ENCODE data around the gene NCKAP5L. TPM values are rescaled to one million over a fixed set of nuclear protein-coding genes. Genes with fewer than 3 reads are reported as not detected.

Gene NCKAP5L
- polyA plus RNA-seq, 1 donor from 2014 or later = 2.5 TPM

DNA sequence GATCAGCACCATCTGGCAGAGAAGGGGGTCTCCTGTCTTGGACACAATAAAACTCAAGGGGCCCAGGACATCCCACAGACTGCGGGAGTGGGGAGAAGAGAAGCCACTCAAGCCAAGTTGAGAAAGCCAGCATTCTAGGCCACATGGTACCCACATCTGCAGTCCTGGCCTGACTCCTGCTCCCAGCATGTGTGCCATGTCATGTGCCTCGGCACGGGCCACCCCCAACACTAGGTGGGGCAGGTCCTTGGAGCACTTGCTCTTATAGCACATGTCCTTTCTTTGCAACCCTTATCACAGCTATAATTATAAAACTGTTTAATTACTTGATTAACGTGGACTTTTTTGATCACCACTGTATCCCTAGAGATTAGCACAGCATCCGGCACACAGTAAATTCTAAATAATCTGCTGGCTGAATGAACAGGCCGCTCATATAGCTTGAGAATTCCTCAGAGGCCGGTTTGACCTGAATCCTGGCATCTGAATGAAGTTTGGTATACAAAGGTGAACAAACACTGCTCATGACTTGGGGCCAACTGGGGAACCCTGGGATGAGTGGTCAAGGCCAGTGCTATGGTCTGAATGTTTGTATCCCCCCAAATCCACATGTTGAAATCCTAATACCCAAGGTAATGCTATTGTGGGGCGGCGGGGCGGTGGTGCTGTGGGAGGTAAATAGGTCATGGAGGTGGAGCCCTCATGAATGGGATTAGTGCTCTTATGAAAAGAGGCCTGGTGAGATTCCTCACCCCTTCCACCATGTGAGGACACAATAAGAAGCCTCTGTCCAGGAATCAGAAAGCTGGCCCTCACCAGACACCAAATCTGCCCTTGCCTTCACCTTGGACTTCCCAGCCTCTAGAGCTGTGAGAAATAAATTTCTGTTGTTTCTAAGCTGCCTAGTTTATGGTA, 6.6 kb downstream of the NCKAP5L start:
- Mint-ChIP-seq H3K9me3 (no peaks in the 10 kb centered on the region), H3K36me3 (peaks cover 1% of the 10 kb centered on the region), H3K27ac (peak overlapping the region in 1 of 3 donors; percentile 94), H3K27me3 (no peaks in the 10 kb centered on the region), H3K4me3 (no peak overlapping the region), H3K4me1 (peaks cover 18 to 23% (median 21%) of the 10 kb centered on the region in 3 donors)

DNA sequence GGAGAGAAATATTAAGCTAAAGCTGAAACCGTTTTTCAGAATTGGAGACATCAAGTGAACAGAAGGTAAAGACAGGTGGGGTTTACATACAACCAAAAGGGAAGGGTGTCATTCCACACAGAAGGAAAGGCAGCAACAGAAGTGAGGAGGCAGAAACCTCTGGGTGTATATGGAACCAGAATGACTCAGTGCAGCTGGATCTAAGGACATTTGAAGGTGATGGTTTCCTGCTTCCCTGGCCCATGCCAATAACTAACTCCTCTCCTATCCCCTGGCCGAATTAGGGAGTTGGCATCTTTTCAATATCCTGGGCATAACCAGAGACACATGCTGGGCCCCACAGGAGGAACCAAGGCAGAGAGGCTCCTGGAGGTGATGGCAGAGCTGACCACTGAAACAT, 8.4 kb downstream of the NCKAP5L start:
- no peaks in the 10 kb centered on the region for H3K9me3 Mint-ChIP-seq
- peak overlapping the region in 1 of 4 donors; percentile 1 for H3K4me3 Mint-ChIP-seq
- no peaks in the 10 kb centered on the region for H3K27me3 Mint-ChIP-seq
- peak overlapping the region in 1 of 3 donors; percentile 47 for H3K27ac Mint-ChIP-seq
- H3K36me3 Mint-ChIP-seq = peaks cover 4% of the 10 kb centered on the region
- peaks cover 13 to 18% (median 18%) of the 10 kb centered on the region in 3 donors for H3K4me1 Mint-ChIP-seq

GRCh38 chr12:49818241-49818895, 9.8 kb downstream of the NCKAP5L start:
- peaks cover 13 to 16% (median 13%) of the 10 kb centered on the region in 3 donors for H3K4me1 Mint-ChIP-seq
- H3K9me3 Mint-ChIP-seq = no peaks in the 10 kb centered on the region
- no peak overlapping the region for H3K4me3 Mint-ChIP-seq
- H3K36me3 Mint-ChIP-seq = peaks cover 6% of the 10 kb centered on the region
- H3K27ac Mint-ChIP-seq = peak overlapping the region in 1 of 3 donors; percentile 59
- no peaks in the 10 kb centered on the region for H3K27me3 Mint-ChIP-seq

GRCh38 chr12:49813131-49813530, 15.1 kb downstream of the NCKAP5L start:
- H3K4me3 Mint-ChIP-seq = no peak overlapping the region
- H3K4me1 Mint-ChIP-seq = peaks cover 14 to 21% (median 20%) of the 10 kb centered on the region in 3 donors
- no peaks in the 10 kb centered on the region for H3K9me3 Mint-ChIP-seq
- peaks cover 6% of the 10 kb centered on the region for H3K36me3 Mint-ChIP-seq
- no peak overlapping the region for H3K27ac Mint-ChIP-seq
- no peaks in the 10 kb centered on the region for H3K27me3 Mint-ChIP-seq

DNA sequence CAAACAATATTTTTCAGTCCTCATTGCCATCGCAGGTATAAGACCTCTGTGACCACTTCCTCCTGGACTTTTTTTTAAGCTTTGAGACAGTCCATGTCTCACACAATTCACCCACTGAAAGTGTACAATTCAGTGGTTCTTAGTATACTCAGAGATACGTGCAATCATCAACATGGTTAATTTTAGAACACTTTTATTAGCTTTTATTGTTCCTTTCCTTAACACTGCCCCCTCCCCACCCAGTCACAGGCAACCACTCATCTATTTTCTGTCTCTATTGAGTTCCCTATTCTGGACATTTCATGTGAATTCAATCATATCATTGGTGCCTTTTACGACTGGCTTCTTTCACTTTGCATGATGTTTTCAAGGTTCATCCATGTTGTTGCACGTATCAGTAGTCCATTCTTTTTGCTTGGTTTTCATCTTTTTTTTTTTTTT, 16.2 kb downstream of the NCKAP5L start:
- Mint-ChIP-seq H3K27me3 (no peaks in the 10 kb centered on the region), H3K9me3 (no peaks in the 10 kb centered on the region), H3K4me1 (peaks cover 14 to 21% (median 20%) of the 10 kb centered on the region in 3 donors), H3K27ac (no peak overlapping the region), H3K36me3 (peaks cover 6% of the 10 kb centered on the region), H3K4me3 (peak overlapping the region in 3 of 4 donors; percentile 56 to 78 (median 62))

- H3K4me3 Mint-ChIP-seq = peak overlapping the region in 1 of 4 donors; percentile 23
- peaks cover 14 to 21% (median 16%) of the 10 kb centered on the region in 3 donors for H3K4me1 Mint-ChIP-seq
- H3K27me3 Mint-ChIP-seq = no peaks in the 10 kb centered on the region
- peaks cover 6% of the 10 kb centered on the region for H3K36me3 Mint-ChIP-seq
- no peaks in the 10 kb centered on the region for H3K9me3 Mint-ChIP-seq
- H3K27ac Mint-ChIP-seq = no peak overlapping the region
Observed at GRCh38 chr12:49811136-49811535, 17.1 kb downstream of the NCKAP5L start.

- Mint-ChIP-seq H3K27me3 (no peaks in the 10 kb centered on the region), H3K4me1 (peaks cover 9 to 18% (median 14%) of the 10 kb centered on the region in 3 donors), H3K9me3 (no peaks in the 10 kb centered on the region), H3K4me3 (no peak overlapping the region), H3K27ac (peak overlapping the region in 1 of 3 donors; percentile 62), H3K36me3 (peaks cover 5% of the 10 kb centered on the region)
Observed at GRCh38 chr12:49809906-49810389, 18.3 kb downstream of the NCKAP5L start.

DNA sequence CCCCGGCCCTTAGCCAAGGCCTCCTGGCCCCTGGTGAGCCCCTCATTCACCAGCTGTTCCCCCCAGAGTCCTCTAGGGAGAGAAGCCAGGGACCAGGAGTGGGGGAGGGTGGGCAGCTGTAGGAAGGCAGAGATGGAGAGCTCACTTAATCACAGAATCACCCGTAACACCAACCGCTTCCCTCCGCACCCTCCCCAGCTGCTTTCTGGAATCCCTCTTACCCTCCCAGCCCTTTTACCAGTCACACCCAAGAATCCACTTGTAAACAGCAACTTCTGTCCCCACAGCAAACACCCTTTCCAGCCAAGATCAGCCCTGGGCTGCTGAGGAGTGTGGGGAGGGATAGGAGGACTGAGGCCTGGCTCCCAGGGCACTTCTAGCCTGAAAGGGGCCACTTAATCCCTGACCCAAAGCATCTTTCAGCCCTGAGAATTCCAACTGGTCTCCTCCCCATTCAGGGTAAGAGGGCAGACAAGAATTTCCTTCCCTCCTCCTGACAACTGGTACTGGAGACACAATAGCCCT, 18.8 kb downstream of the NCKAP5L start:
- H3K4me1 Mint-ChIP-seq = peaks cover 9 to 18% (median 14%) of the 10 kb centered on the region in 3 donors
- peak overlapping the region in 1 of 3 donors; percentile 62 for H3K27ac Mint-ChIP-seq
- peaks cover 5% of the 10 kb centered on the region for H3K36me3 Mint-ChIP-seq
- no peaks in the 10 kb centered on the region for H3K27me3 Mint-ChIP-seq
- H3K4me3 Mint-ChIP-seq = no peak overlapping the region
- no peaks in the 10 kb centered on the region for H3K9me3 Mint-ChIP-seq

DNA sequence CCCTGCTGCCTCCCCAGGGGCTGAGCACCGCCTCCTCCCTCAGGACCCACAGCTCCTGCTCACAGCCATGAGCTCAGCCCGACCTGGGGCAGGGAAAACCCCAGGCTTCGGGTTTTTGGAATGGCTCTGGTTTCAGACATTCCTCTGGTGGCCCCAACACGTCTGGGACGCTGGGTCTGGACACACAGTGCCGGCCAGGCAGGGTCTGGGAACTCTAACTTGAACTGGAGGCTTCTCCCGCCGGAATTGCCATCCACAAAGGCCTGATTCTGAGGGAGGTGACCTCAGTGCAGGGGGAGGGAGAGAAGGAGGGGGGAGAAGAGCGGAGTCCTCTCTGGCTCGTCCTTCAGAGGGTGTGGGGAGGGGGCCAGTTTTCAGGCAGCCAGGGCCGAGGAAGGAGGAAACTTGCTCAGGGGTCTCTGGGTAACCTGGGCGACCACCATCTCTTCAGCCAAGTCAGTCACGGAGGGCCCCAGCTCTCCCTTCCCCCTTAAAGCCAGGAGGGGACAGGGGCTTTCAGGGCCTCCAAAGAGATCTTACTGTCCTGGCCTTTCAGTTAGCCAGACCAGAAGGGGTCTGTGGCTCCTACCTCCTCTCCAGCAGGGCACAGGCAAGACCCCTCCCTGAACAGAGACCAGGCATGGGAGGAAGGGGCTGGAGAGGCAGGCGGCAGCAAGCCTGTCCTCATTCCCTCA, 19.4 kb downstream of the NCKAP5L start:
- peaks cover 9 to 18% (median 14%) of the 10 kb centered on the region in 3 donors for H3K4me1 Mint-ChIP-seq
- H3K9me3 Mint-ChIP-seq = no peaks in the 10 kb centered on the region
- H3K4me3 Mint-ChIP-seq = no peak overlapping the region
- H3K27ac Mint-ChIP-seq = no peak overlapping the region
- H3K27me3 Mint-ChIP-seq = no peaks in the 10 kb centered on the region
- peaks cover 3% of the 10 kb centered on the region for H3K36me3 Mint-ChIP-seq

DNA sequence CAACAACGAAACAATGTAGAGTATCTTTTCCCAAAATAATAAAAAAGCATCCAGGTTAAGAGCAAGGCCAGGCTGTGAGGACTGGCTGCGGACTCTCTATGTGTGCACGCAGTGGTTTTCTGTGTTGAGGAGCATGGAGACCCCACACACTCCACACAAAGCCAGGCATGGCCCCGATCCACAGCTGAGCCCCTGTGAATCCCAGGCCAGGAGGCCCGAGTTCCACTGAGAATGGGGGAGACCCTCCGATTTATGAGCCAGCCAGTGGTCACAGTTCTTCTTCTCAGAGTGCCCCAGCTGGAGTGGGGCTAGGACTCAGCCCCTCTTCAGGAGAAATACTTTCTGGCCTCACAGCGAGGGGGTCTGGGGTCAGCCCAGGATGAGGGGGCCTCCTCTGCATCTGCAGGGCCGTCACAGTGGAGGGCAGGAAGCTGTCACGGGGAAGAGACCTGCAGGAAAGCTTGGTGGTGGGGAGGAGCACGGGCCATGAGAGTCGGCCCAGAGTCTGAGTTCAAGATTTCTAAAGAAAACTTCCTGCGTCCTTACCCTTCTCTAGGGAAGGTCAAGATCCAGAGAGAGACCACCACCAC, 20.1 kb downstream of the NCKAP5L start:
- Mint-ChIP-seq H3K4me3 (no peak overlapping the region), H3K27ac (peak overlapping the region in 1 of 3 donors; percentile 76), H3K27me3 (no peaks in the 10 kb centered on the region), H3K36me3 (peaks cover 3% of the 10 kb centered on the region), H3K4me1 (peaks cover 9 to 16% (median 12%) of the 10 kb centered on the region in 3 donors), H3K9me3 (no peaks in the 10 kb centered on the region)

DNA sequence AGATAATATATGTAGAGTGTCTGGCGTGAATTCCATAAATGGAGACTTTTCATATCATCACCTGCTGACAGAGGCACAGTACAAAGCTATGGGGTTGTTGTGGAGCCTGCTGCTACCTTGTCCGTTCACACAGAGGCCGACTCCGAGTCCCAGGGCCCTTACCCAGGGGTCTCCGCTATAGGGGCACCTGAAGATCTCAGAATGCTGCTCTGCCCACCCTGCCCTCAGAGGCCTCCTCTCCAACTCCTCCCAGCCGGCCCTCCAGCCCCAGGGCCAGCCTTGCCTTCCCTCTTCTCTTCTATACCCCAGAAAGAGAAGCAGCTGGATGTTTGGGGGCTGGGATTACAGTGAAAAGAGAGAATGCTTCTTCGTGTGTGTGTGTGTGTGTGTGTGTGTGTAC, 21.3 kb downstream of the NCKAP5L start:
- H3K36me3 Mint-ChIP-seq = peaks cover 3% of the 10 kb centered on the region
- H3K27me3 Mint-ChIP-seq = no peaks in the 10 kb centered on the region
- H3K9me3 Mint-ChIP-seq = no peaks in the 10 kb centered on the region
- H3K27ac Mint-ChIP-seq = no peak overlapping the region
- H3K4me3 Mint-ChIP-seq = no peak overlapping the region
- peaks cover 5 to 7% (median 5%) of the 10 kb centered on the region in 3 donors for H3K4me1 Mint-ChIP-seq

- Mint-ChIP-seq H3K4me3 (no peak overlapping the region), H3K27ac (no peak overlapping the region), H3K9me3 (no peaks in the 10 kb centered on the region), H3K27me3 (no peaks in the 10 kb centered on the region), H3K4me1 (peaks cover 0 to 2% (median under 1%) of the 10 kb centered on the region in 3 donors), H3K36me3 (peaks cover 3% of the 10 kb centered on the region)
Observed at GRCh38 chr12:49806321-49806813, 21.8 kb downstream of the NCKAP5L start.

DNA sequence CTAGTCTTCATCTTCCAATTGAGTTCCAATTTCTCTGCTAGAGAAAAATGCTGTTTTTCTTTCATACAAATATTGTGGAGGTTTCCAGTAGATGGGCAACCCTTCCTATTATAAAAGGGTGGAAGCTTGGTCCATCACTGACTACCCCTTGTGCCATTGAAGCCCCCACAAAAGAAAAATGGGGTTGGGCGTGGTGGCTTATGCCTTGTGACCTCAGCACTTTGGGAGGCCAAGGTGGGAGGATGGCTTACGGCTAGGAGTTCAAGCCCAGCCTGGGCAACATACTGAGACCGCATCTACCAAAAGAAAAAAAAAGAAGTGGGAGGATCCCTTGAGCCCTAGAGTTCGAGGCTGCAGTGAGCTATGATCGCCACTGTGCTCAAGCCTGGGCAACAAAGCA, 22.8 kb downstream of the NCKAP5L start:
- Mint-ChIP-seq H3K36me3 (peaks cover 3% of the 10 kb centered on the region), H3K27me3 (no peaks in the 10 kb centered on the region), H3K27ac (no peak overlapping the region), H3K4me1 (peaks cover 0 to 1% (median 0%) of the 10 kb centered on the region in 3 donors), H3K9me3 (no peaks in the 10 kb centered on the region), H3K4me3 (no peak overlapping the region)

GRCh38 chr12:49804821-49805220, 23.4 kb downstream of the NCKAP5L start:
- Mint-ChIP-seq H3K4me3 (no peak overlapping the region), H3K36me3 (peaks cover 6% of the 10 kb centered on the region), H3K27ac (no peak overlapping the region)

More at GRCh38 chr12:49804821-49805220, 23.4 kb downstream of the NCKAP5L start:
- Mint-ChIP-seq H3K9me3 (no peaks in the 10 kb centered on the region), H3K27me3 (no peaks in the 10 kb centered on the region), H3K4me1 (no peaks in the 10 kb centered on the region)

All from IgD-negative memory B cell (primary cell).